IMR-90 (cell line): ENCODE measurements around the gene SLC6A12. TPM values are rescaled to one million over a fixed set of nuclear protein-coding genes. Genes with fewer than 3 reads are reported as not detected.

Experiments used
- ATAC-seq: fragments of 200-7000 bp; cut with Tn5 transposase; 2 replicates; pipeline ENCODE4 v1.9.1; 2020; ENCODE audit warnings: low read depth, mild to moderate bottlenecking, moderate library complexity
- BruUV-seq: library from RNA; stranded (reverse); fragments of 400-500 nt; replicated peaks from 2 replicates; lab custom pipeline; 2021; lab: Mats Ljungman, UMichigan
- CTCF ChIA-PET: fragments of 300-600 bp; formaldehyde crosslinking; extraction: SDS; loops from one replicate; lab custom pipeline; 2021; ENCODE audit warnings: antibody characterized with exemption; lab: Yijun Ruan, JAX
- POLR2A ChIA-PET: fragments of 300-600 bp; sonication (Branson Sonifier 250); formaldehyde crosslinking; loops from one replicate; lab custom pipeline; 2022; ENCODE audit warnings: antibody characterized with exemption; ENCODE audit not compliant: unreplicated experiment; lab: Charles Lee
- DNase-seq: peaks from one replicate; pipeline ENCODE4 v3.0.0; 2013
- H2AFZ ChIP-seq: replicated peaks from 2 replicates; pipeline ENCODE3; 2013; ENCODE audit warnings: low read length, mild to moderate bottlenecking; ENCODE audit not compliant: poor library complexity
- H2AK5ac ChIP-seq: 2 replicates; pipeline ENCODE4 v1.6.1; 2013; ENCODE audit warnings: low read depth, low read length, inconsistent platforms
- H2AK9ac ChIP-seq: replicated peaks from 2 replicates; pipeline ENCODE3; 2013; ENCODE audit warnings: mild to moderate bottlenecking, low read depth, low read length, moderate library complexity; ENCODE audit not compliant: poor library complexity
- H2BK120ac ChIP-seq: 2 replicates; pipeline ENCODE4 v1.6.1; 2013; ENCODE audit warnings: low read depth, low read length, inconsistent platforms
- H2BK15ac ChIP-seq: 3 replicates; pipeline ENCODE4 v1.6.1; 2013; ENCODE audit warnings: low read depth, low read length, inconsistent platforms
- H2BK20ac ChIP-seq: 2 replicates; pipeline ENCODE4 v1.6.1; 2013; ENCODE audit warnings: low read depth, mild to moderate bottlenecking, inconsistent platforms, low read length, moderate library complexity
- H2BK5ac ChIP-seq: 2 replicates; pipeline ENCODE4 v1.6.1; 2013; ENCODE audit warnings: mild to moderate bottlenecking, low read depth, low read length, inconsistent platforms; ENCODE audit not compliant: poor library complexity, severe bottlenecking
- H3K14ac ChIP-seq: replicated peaks from 2 replicates; pipeline ENCODE4 v1.6.1; 2013; ENCODE audit warnings: low read depth, low read length, inconsistent platforms
- H3K18ac ChIP-seq: 2 replicates; pipeline ENCODE4 v1.6.1; 2013; ENCODE audit warnings: low read depth, low read length, control low read depth
- H3K23ac ChIP-seq: 2 replicates; pipeline ENCODE4 v1.6.1; 2013; ENCODE audit warnings: low read depth, low read length, inconsistent platforms
- H3K27ac ChIP-seq: 2 replicates; pipeline ENCODE4 v1.5.1; 2013; ENCODE audit warnings: mild to moderate bottlenecking, control low read depth, low read length; ENCODE audit not compliant: insufficient read depth
- H3K27me3 ChIP-seq: 2 replicates; pipeline ENCODE4 v1.6.1; 2013; ENCODE audit warnings: low read length; ENCODE audit not compliant: control insufficient read depth, insufficient read depth
- H3K36me3 ChIP-seq: 2 replicates; pipeline ENCODE4 v1.6.1; 2013; ENCODE audit warnings: low read length, mixed read lengths; ENCODE audit not compliant: control insufficient read depth, insufficient read depth
- H3K4ac ChIP-seq: 2 replicates; pipeline ENCODE4 v1.6.1; 2013; ENCODE audit warnings: low read depth, low read length, inconsistent platforms
- H3K4me1 ChIP-seq: 2 replicates; pipeline ENCODE4 v1.6.1; 2013; ENCODE audit warnings: low read length, mixed read lengths; ENCODE audit not compliant: control insufficient read depth, insufficient read depth
- H3K4me2 ChIP-seq: 2 replicates; pipeline ENCODE4 v1.6.1; 2013; ENCODE audit warnings: low read depth, mild to moderate bottlenecking, control low read depth, low read length, moderate library complexity
- H3K4me3 ChIP-seq: 2 replicates; pipeline ENCODE4 v1.5.1; 2013; ENCODE audit warnings: low read depth, mild to moderate bottlenecking, control low read depth, low read length, moderate library complexity; ENCODE audit not compliant: insufficient read depth
- H3K56ac ChIP-seq: 2 replicates; pipeline ENCODE4 v1.6.1; 2013; ENCODE audit warnings: low read length, inconsistent platforms; ENCODE audit not compliant: insufficient read depth; ENCODE audit errors: extremely low read depth
- H3K79me1 ChIP-seq, 2 experiments: 2 replicates each; pipeline ENCODE4 v1.6.1; 2013; ENCODE audit warnings: low read length in 2 of 2, inconsistent platforms in 1 of 2, low read depth in 1 of 2
- H3K9ac ChIP-seq: 2 replicates; pipeline ENCODE4 v1.6.1; 2013; ENCODE audit warnings: low read depth, low read length, control low read depth
- H3K9me1 ChIP-seq: 2 replicates; pipeline ENCODE4 v1.6.1; 2013; ENCODE audit warnings: low read length, inconsistent platforms; ENCODE audit not compliant: insufficient read depth
- H3K9me3 ChIP-seq: 2 replicates; pipeline ENCODE4 v1.6.1; 2013; ENCODE audit warnings: low read length; ENCODE audit not compliant: control insufficient read depth, insufficient read depth
- H4K20me1 ChIP-seq: 2 replicates; pipeline ENCODE4 v1.6.1; 2013; ENCODE audit warnings: low read length, inconsistent platforms; ENCODE audit not compliant: insufficient read depth
- H4K5ac ChIP-seq: 2 replicates; pipeline ENCODE4 v1.6.1; 2013; ENCODE audit warnings: mild to moderate bottlenecking, low read depth, low read length, control low read depth
- H4K8ac ChIP-seq, 2 experiments: 2 replicates each; pipeline ENCODE4 v1.6.1; 2013; ENCODE audit warnings: low read depth in 2 of 2, low read length in 2 of 2, control low read depth in 1 of 2, inconsistent platforms in 1 of 2
- H4K91ac ChIP-seq: 2 replicates; pipeline ENCODE4 v1.6.1; 2013; ENCODE audit warnings: low read depth, low read length, inconsistent platforms; ENCODE audit not compliant: insufficient read depth
- BHLHE40 ChIP-seq: fragments of 150-350 bp; IDR thresholded peaks from 2 replicates; pipeline ENCODE4 v1.6.1; 2016; ENCODE audit warnings: mild to moderate bottlenecking, low read depth, low read length
- FOS ChIP-seq: fragments of 150-350 bp; IDR thresholded peaks from 2 replicates; pipeline ENCODE4 v1.6.1; 2016; ENCODE audit warnings: low read depth, low read length
- MAZ ChIP-seq: IDR thresholded peaks from 2 replicates; pipeline ENCODE4 v1.6.1; 2012; ENCODE audit warnings: low read depth, mild to moderate bottlenecking, low read length, improper control_type of control experiment, moderate library complexity, borderline replicate concordance
- NFE2L2 ChIP-seq: fragments of 150-350 bp; IDR thresholded peaks from 2 replicates; pipeline ENCODE4 v1.6.1; 2016; ENCODE audit warnings: low read depth, mild to moderate bottlenecking, low read length
- RAD21 ChIP-seq: IDR thresholded peaks from 2 replicates; pipeline ENCODE4 v1.6.1; 2012; ENCODE audit warnings: low read length, improper control_type of control experiment
- WGBS, 2 experiments: methylation state at CpG; one replicate each; pipeline versions ENCODE4 v1.1.5 to v1.1.7; 2013; ENCODE audit warnings: missing lambda C conversion rate in 2 of 2; ENCODE audit not compliant: insufficient read length in 1 of 2; ENCODE audit errors: extremely low coverage in 2 of 2; 5-methylcytosine and 5-hydroxymethylcytosine counted together
- dilution Hi-C: fragments of 300-500 bp; cut with HindIII; formaldehyde crosslinking; loops from one replicate; pipeline ENCODE4 v1.14.3; 2018; ENCODE audit warnings: low sequenced_read_pairs; ENCODE audit not compliant: unreplicated experiment
- in situ Hi-C: fragments of 300-500 bp; cut with MboI; formaldehyde crosslinking; loops from 3 replicates; pipeline ENCODE4 v1.14.3; 2019; ENCODE audit warnings: low sequenced_read_pairs, inconsistent platforms, mixed read lengths
- intact Hi-C: fragments of 100-400 bp; cut with micrococcal nuclease; formaldehyde crosslinking; loops from 2 replicates; pipeline ENCODE4 v1.10.0; 2022
- polyA plus RNA-seq, 3 experiments: library from polyadenylated mRNA; depleted of rRNA; stranded (reverse); fragments of >200 nt; gene quantifications; 2 replicates each; pipeline ENCODE4 v1.2.3, GENCODE V29; 2012; ENCODE audit warnings: low replicate concordance in 1 of 3
- total RNA-seq: library from RNA; depleted of rRNA; stranded (reverse); fragments of >200 nt; gene quantifications from 2 replicates; pipeline ENCODE4 v1.2.3, GENCODE V29; 2012

Gene SLC6A12
- total and polyA plus RNA-seq, 2 of the 4 experiments (the other 2 are of a cell fraction), result not detected

- in situ Hi-C loops, result no loop called here
- peak overlapping the region; percentile 92 for H3K4ac ChIP-seq
- dilution Hi-C loops, result no loop called here
- H3K9ac ChIP-seq, result 0 out of 2 replicates have a peak overlapping the region, but pooled peaks have one; percentile 1
- H4K20me1 ChIP-seq, result no peaks in the 10 kb centered on the region
- WGBS, 2 experiments, result no CpG with 5 or more reads among the region's 10 CpGs
- H3K56ac ChIP-seq, result no peak overlapping the region
- no peak overlapping the region for H3K4me3 ChIP-seq
- H3K4me2 ChIP-seq, result peak overlapping the region; percentile 52
- CTCF ChIA-PET, result no interaction called here
- peak overlapping the region; percentile 94 for H3K14ac ChIP-seq
- H3K27me3 ChIP-seq, result no peaks in the 10 kb centered on the region
- peak overlapping the region; percentile 89 for H2BK5ac ChIP-seq
- TF ChIP-seq MAZ (peak; percentile 82), RAD21 (no peak), NFE2L2 (peak; percentile 24; the same call in 1 of the 2 replicates), FOS (peak; percentile 89), BHLHE40 (0 out of 2 replicates have a peak, but pooled peaks have one; percentile 5)
- peak overlapping the region; percentile 68; the same call in 1 of the 2 replicates for H4K5ac ChIP-seq
- peaks cover 21% of the 10 kb centered on the region for H3K9me1 ChIP-seq
- intact Hi-C loops, result no loop called here
- BruUV-seq, result no TSS peak
- peak overlapping the region; percentile 5; the same call in 1 of the 2 replicates for H3K27ac ChIP-seq
- POLR2A ChIA-PET, result no interaction called here
- H3K79me1 ChIP-seq, result peaks cover 0 to 7% of the 10 kb centered on the region in 2 experiments; a peak in 1 of 4 replicates
- peak overlapping the region; percentile 94 for H2AFZ ChIP-seq
- ATAC-seq (peak; percentile 98), DNase-seq (peak; percentile 93)
- no peaks in the 10 kb centered on the region for H3K36me3 ChIP-seq
- H3K4me1 ChIP-seq, result peaks cover 16% of the 10 kb centered on the region
- H4K91ac ChIP-seq, result peak overlapping the region; percentile 86
- peak overlapping the region; percentile 26; the same call in 1 of the 2 replicates for H3K18ac ChIP-seq
- peak overlapping the region; percentile 64; the same call in 2 of the 3 replicates for H2BK15ac ChIP-seq
- peak overlapping the region; percentile 90 for H2AK9ac ChIP-seq
- H2BK20ac ChIP-seq, result peak overlapping the region; percentile 92
- peak overlapping the region; percentile 59 for H2BK120ac ChIP-seq
- H3K23ac ChIP-seq, result peak overlapping the region; percentile 48; the same call in 1 of the 2 replicates
- H4K8ac ChIP-seq, result peak overlapping the region in 1 of 2 experiments; percentile 92; a peak in 2 of 4 replicates
- peak overlapping the region; percentile 8 for H2AK5ac ChIP-seq
- H3K9me3 ChIP-seq, result no peaks in the 10 kb centered on the region
Measured at GRCh38 chr12:182381-182892, 31.5 kb downstream of the SLC6A12 start.
